Measurements from ENCODE around the gene TFR2.

TFR2 gene

GRCh38 chr7:100687751-100688300 is 46.5 kb upstream of the TFR2 start:
- no peaks in the 10 kb centered on the region for H3K9me2 ChIP-seq (replicated peaks; ENCODE audit: insufficient read depth, low read length)
- peaks cover 8% of the 10 kb centered on the region; the same call in 1 of the 2 replicates for H3F3A ChIP-seq (ENCODE audit: insufficient read depth)
- H3K9ac ChIP-seq (ENCODE audit: low read length) = no peak overlapping the region
- no peak overlapping the region for H3K4me2 ChIP-seq (ENCODE audit: low read depth, low read length, poor library complexity, severe bottlenecking)
- peaks cover 9% of the 10 kb centered on the region; the same call in 1 of the 2 replicates for H4K20me1 ChIP-seq (ENCODE audit: low read depth, low read length)
- no peak overlapping the region for H3K27ac ChIP-seq (ENCODE audit: low read depth, low read length)
- H3K79me2 ChIP-seq (ENCODE audit: insufficient read depth, low read length) = peaks cover 34% of the 10 kb centered on the region
- no peak overlapping the region for H2AFZ ChIP-seq (ENCODE audit: low read depth, low read length, severe bottlenecking)
- no peak overlapping the region for H3K4me3 ChIP-seq (ENCODE audit: insufficient read depth, low read length, poor library complexity, severe bottlenecking)
- H3K27me3 ChIP-seq (ENCODE audit: low read length) = no peaks in the 10 kb centered on the region
- H3K36me3 ChIP-seq (ENCODE audit: low read length) = no peaks in the 10 kb centered on the region
- TF ChIP-seq EZH2phosphoT487 (conservative IDR thresholded peaks at IDR 0.05; ENCODE audit: low read length) (no peak), CTCF (IDR thresholded peaks at IDR 0.05; ENCODE audit: insufficient read depth, low read length, poor library complexity, severe bottlenecking) (no peak)
- no peaks in the 10 kb centered on the region for H3K9me3 ChIP-seq (ENCODE audit: insufficient read depth, low read length)

DNA sequence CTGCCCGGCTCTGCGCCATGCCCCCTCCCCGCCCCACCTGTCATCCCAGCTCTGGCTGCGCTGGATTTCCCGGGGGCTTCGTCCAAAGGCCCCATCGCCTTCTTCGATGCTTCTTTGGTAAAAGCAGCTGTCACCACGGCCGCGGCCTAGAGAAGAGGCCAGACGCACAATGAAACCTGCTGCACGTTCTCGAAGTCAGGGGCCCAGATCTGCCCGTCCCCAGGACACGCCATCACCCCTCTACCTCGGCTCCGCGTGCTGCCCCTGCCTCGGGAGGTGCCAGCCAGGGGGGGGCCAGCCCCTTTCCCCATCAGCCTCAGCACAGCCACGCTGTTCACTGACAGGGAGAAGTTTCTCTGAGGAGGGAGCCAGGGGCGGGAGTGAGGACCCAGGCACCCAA is 45.9 kb upstream of the TFR2 start:
- H2AFZ ChIP-seq (ENCODE audit: low read depth, low read length, severe bottlenecking) = no peak overlapping the region
- H3K4me2 ChIP-seq (ENCODE audit: low read depth, low read length, poor library complexity, severe bottlenecking) = no peak overlapping the region
- peaks cover 29% of the 10 kb centered on the region for H3K79me2 ChIP-seq (ENCODE audit: insufficient read depth, low read length)
- no peaks in the 10 kb centered on the region for H3K36me3 ChIP-seq (ENCODE audit: low read length)
- no peaks in the 10 kb centered on the region for H3K9me2 ChIP-seq (replicated peaks; ENCODE audit: insufficient read depth, low read length)
- H3K27ac ChIP-seq (ENCODE audit: low read depth, low read length) = no peak overlapping the region
- H4K20me1 ChIP-seq (ENCODE audit: low read depth, low read length) = peaks cover 9% of the 10 kb centered on the region; the same call in 1 of the 2 replicates
- no peak for TF ChIP-seq EZH2phosphoT487 (conservative IDR thresholded peaks at IDR 0.05; ENCODE audit: low read length)
- no peak for TF ChIP-seq CTCF (IDR thresholded peaks at IDR 0.05; ENCODE audit: insufficient read depth, low read length, poor library complexity, severe bottlenecking)
- H3K9ac ChIP-seq (ENCODE audit: low read length) = no peak overlapping the region
- H3K27me3 ChIP-seq (ENCODE audit: low read length) = no peaks in the 10 kb centered on the region
- H3K4me3 ChIP-seq (ENCODE audit: insufficient read depth, low read length, poor library complexity, severe bottlenecking) = no peak overlapping the region
- no peaks in the 10 kb centered on the region for H3K9me3 ChIP-seq (ENCODE audit: insufficient read depth, low read length)
- 0 out of 2 replicates have a peak, but pooled peaks cover 2% of the 10 kb centered on the region for H3F3A ChIP-seq (ENCODE audit: insufficient read depth)

- no peaks in the 10 kb centered on the region for H3K9me3 ChIP-seq (ENCODE audit: insufficient read depth, low read length)
- no peaks in the 10 kb centered on the region for H3F3A ChIP-seq (ENCODE audit: insufficient read depth)
- peaks cover 4% of the 10 kb centered on the region; the same call in 1 of the 2 replicates for H4K20me1 ChIP-seq (ENCODE audit: low read depth, low read length)
- H3K4me3 ChIP-seq (ENCODE audit: insufficient read depth, low read length, poor library complexity, severe bottlenecking) = no peak overlapping the region
- H3K9me2 ChIP-seq (replicated peaks; ENCODE audit: insufficient read depth, low read length) = no peaks in the 10 kb centered on the region
- H3K27ac ChIP-seq (ENCODE audit: low read depth, low read length) = no peak overlapping the region
- H3K27me3 ChIP-seq (ENCODE audit: low read length) = no peaks in the 10 kb centered on the region
- H3K4me2 ChIP-seq (ENCODE audit: low read depth, low read length, poor library complexity, severe bottlenecking) = no peak overlapping the region
- TF ChIP-seq CTCF (IDR thresholded peaks at IDR 0.05; ENCODE audit: insufficient read depth, low read length, poor library complexity, severe bottlenecking) (no peak), EZH2phosphoT487 (conservative IDR thresholded peaks at IDR 0.05; ENCODE audit: low read length) (no peak)
- peaks cover 29% of the 10 kb centered on the region for H3K79me2 ChIP-seq (ENCODE audit: insufficient read depth, low read length)
- no peak overlapping the region for H2AFZ ChIP-seq (ENCODE audit: low read depth, low read length, severe bottlenecking)
- H3K36me3 ChIP-seq (ENCODE audit: low read length) = no peaks in the 10 kb centered on the region
- no peak overlapping the region for H3K9ac ChIP-seq (ENCODE audit: low read length)
These were observed 45.5 kb upstream of the TFR2 start for GRCh38 chr7:100686822-100687211.

All from SU-DHL-6 (cell line).